Fibroblast of lung (primary cell): ENCODE measurements around the gene CHST8.

Experiments used
- EZH2 ChIP-seq: IDR thresholded peaks from 2 replicates; pipeline ENCODE4 v1.5.1; 2012; ENCODE audit warnings: low read length, control low read depth, mild to moderate bottlenecking; ENCODE audit errors: missing control alignments
- TF ChIP-seq, protein P1 (sequence below), 2 donors: IDR thresholded peaks in 1 of 2; conservative IDR thresholded peaks in 1 of 2; 1 replicate in 1 of 2; 2 replicates in 1 of 2; pipeline ENCODE4 v1.5.1; 2011 to 2012; ENCODE audit warnings: low read length in 2 of 2, control low read depth in 1 of 2, inconsistent platforms in 1 of 2, low read depth in 1 of 2, mild to moderate bottlenecking in 1 of 2

DNA sequence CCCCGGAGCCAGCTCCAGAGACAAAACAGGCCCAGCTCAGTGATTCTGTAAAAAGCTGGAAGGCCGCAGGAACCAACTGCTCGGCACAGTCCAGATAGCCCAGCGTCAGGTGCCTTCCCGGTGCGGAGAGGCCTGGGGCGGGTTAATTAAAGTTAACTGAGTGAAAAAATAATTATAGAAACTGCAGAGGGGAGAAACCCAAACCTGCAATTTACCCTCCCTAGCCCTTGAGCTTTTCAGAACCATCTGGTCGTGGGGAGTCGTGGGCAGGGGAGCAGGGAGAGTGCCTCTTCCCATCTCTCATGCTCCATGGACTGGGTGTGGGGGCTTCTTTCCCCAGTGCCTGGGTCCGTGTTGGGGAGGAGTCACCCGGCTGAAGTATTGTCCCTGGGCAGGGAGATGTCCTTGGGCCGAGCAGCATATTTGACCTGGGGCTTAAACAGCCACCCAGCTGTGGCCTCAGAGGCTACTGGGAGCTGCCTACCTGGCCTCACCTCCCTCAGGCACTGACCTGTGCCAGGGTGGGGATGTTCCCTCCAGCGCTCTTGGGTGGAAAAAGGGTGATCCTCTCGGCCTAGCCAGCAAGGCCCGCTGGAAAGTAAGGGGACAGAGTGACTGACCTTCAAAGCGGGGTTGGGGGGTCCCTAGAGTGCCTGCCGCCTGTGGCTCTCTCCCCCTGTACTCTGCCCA lies 65.9 kb downstream of the CHST8 start:
- TF ChIP-seq, protein P1, sequence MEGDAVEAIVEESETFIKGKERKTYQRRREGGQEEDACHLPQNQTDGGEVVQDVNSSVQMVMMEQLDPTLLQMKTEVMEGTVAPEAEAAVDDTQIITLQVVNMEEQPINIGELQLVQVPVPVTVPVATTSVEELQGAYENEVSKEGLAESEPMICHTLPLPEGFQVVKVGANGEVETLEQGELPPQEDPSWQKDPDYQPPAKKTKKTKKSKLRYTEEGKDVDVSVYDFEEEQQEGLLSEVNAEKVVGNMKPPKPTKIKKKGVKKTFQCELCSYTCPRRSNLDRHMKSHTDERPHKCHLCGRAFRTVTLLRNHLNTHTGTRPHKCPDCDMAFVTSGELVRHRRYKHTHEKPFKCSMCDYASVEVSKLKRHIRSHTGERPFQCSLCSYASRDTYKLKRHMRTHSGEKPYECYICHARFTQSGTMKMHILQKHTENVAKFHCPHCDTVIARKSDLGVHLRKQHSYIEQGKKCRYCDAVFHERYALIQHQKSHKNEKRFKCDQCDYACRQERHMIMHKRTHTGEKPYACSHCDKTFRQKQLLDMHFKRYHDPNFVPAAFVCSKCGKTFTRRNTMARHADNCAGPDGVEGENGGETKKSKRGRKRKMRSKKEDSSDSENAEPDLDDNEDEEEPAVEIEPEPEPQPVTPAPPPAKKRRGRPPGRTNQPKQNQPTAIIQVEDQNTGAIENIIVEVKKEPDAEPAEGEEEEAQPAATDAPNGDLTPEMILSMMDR (conservative IDR thresholded peaks at IDR 0.05 in 1 of 2, IDR thresholded peaks at IDR 0.05 in 1 of 2; ENCODE audit: low read depth in 1 of 2, low read length in 2 of 2) = no peak
- TF ChIP-seq EZH2 = no peak
